GM10266 (cell line): ENCODE data around the gene CLNK.
"Not testable (repeated sequence)": the region's sequence is repeated elsewhere in the genome, so short reads cannot be mapped to it uniquely, and the experiment has no call there.

ENCODE experiments used
- DNase-seq: peaks from one replicate; pipeline ENCODE4 v3.0.0; 2012; ENCODE audit errors: extremely low spot score
- TF ChIP-seq, protein P1 (sequence below): IDR thresholded peaks from 2 replicates; pipeline ENCODE4 v1.5.1; 2012; ENCODE audit warnings: mild to moderate bottlenecking, low read depth; ENCODE audit not compliant: control insufficient read depth, insufficient read depth; ENCODE audit errors: missing control alignments

CLNK gene

DNA sequence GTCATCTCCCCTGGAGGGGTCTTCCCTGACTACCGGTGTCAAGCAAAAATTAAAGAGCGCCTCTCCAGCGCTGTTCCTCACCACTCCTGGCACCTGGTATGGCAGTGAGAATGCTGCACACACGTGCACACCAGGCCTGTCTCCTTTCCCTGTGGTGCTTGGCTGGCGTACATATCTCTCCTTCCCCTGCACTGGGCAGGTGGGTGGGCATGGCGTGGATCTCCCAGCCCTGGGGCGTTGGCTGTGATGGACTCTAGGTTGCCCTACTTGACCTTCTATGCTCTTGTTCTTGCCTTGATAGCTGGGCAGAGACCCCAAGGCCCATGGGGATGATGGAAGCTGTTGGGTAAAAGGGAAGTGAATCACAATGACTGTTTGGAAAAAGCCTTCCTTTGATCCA lies 109.2 kb downstream of the CLNK start:
- TF ChIP-seq, protein P1, sequence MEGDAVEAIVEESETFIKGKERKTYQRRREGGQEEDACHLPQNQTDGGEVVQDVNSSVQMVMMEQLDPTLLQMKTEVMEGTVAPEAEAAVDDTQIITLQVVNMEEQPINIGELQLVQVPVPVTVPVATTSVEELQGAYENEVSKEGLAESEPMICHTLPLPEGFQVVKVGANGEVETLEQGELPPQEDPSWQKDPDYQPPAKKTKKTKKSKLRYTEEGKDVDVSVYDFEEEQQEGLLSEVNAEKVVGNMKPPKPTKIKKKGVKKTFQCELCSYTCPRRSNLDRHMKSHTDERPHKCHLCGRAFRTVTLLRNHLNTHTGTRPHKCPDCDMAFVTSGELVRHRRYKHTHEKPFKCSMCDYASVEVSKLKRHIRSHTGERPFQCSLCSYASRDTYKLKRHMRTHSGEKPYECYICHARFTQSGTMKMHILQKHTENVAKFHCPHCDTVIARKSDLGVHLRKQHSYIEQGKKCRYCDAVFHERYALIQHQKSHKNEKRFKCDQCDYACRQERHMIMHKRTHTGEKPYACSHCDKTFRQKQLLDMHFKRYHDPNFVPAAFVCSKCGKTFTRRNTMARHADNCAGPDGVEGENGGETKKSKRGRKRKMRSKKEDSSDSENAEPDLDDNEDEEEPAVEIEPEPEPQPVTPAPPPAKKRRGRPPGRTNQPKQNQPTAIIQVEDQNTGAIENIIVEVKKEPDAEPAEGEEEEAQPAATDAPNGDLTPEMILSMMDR: no peak
- no peak for DNase-seq

DNA sequence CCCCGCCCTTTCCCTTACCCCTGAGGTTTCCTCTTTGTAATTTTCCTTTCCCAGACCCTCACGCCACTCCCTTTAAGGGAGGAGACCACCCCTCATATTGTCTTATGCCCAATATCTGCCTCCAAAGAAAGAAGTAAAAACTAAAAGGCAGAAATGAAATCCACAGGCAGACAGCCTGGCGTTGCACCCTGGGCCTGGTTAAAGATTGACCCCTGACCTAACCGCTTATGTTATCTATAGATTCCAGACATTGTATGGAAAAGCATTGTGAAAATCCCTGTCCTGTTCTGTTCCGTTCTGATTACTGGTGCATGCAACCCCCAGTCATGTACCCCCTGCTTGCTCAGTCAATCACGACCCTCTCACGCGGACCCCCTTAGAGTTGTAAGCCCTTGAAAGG lies 110.0 kb downstream of the CLNK start:
- not testable (repeated sequence) for DNase-seq

DNA sequence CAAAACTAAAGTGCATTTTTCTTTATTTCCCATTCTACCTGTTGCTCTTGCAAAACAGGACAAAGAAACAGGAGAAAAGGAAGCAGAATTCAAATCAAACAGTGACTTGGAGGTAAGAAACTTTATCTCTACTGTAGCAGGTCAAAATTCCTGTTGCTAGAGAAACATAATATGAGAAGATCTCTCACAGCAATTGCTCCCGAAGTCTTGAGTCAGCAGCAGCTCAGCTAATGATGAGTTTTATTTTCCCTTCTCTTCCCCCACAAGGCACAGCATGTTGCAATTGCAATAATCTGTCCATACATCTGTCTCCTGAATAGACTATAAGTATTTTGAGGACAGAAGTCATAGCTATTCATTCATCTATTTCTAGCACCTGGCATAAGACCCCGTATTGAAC lies 112.7 kb downstream of the CLNK start:
- DNase-seq: no peak
- TF ChIP-seq, protein P1: no peak

DNA sequence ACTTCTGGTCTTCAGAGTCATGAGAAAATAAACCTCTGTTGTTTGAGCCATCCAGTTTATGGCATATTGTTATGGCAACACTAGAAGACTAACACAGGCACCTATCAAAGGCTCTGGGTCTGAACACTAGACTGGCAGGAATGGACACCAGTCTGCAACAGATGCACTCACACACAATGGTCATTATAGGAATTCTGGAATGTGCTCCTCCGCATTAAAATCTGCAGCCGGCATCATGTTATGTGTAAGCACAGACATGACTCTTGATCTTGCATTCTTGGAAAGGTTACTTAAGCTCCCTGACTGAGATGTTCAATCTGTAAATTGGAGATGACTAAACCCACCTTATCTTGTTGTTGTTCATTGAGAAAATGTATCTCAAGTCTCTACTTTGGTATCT lies 115.1 kb downstream of the CLNK start:
- TF ChIP-seq, protein P1: no peak
- no peak for DNase-seq

DNA sequence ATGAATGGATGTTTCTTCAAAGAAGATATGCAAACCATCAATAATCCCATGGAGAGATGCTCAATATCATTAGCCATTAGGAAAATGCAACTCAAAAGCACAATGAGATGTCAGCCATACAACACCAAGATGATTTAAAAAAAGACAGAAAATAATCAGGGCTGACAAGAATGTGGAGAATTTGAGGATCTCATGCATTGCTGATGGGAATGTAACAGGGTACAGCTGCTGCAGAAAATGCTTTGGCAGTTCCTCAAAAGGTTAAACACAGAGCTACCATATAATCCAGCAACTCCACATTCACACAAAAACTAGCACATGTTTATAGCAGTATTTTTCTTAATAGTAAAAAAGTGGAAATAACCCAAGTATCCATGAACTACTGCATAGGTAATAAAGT lies 116.8 kb downstream of the CLNK start:
- no peak for DNase-seq
- TF ChIP-seq, protein P1: no peak

DNA sequence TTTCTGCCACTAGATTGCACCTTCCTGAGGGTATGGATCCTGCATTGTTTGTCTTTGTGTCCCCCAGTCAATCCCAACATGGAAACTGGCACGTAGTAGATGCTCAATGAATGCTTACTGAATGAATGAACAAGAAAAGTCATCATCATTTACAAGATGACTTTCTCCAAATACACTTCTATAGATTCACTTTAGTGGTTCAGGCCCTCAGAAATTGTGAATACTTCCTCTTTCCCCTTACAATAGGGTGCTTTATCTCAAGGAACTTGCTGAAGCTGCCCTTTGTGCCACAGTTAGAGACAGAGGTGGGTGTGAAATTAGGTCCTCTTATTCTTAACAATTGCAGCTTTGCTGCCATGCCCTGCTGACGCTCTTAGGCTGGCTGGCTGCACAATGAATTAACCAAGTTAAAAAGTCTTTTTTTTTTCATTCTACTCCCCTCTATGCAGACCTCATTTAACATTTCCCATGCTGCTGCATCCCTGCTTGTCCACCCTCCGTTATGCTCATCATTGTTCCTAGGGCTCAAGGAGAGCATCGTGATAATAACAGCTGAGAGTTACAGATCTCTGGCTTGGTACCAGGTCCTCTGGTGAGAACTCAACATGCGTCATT lies 119.3 kb downstream of the CLNK start:
- DNase-seq: no peak
- TF ChIP-seq, protein P1: no peak

DNA sequence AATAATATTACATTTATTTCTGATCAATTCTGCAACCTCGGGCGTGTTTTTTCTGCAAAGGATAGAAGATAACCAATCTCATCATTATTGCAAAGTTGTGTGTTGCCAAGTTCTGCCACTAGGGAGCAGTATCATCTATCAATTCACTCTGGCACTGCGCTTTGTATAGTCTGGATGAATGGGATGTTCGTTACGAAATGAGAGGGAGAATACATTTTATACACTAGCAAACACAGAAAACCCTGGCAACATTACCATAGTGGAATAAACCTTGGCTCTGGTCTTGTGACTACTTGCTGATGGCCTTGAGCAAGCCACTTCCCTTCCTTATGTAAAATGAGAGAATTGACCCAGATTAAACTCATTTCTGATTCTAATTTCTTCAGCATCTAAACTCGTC lies 129.9 kb downstream of the CLNK start:
- DNase-seq: peak; percentile 39
- TF ChIP-seq, protein P1: peak; percentile 83

DNA sequence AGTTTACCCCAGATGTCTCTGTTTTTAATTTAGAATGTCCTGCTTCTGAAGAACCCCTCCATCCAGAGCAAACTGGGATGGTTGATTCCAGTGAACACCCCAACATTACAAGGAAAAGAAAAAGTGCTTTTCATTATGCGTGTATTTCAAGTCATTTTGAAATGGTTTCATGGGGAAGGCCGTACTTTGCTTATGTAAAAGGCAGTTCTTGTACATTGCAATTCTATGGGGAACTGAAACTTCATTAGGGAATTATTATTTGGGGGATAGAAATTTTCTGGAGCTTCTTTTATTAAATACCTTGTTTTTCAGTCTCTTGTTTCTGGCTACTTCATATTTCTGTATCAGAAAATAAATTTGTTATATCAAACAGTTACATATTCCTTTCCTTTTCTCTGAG lies 130.4 kb downstream of the CLNK start:
- no peak for DNase-seq
- TF ChIP-seq, protein P1: no peak
